HCT116 (cell line): Measurements from ENCODE around the gene CERS4. TPM values are rescaled to one million over a fixed set of nuclear protein-coding genes. Genes with fewer than 3 reads are reported as not detected.
"Not testable (repeated sequence)": the region's sequence is repeated elsewhere in the genome, so short reads cannot be mapped to it uniquely, and the experiment has no call there.

Source experiments
- ATAC-seq: fragments of 200-7000 bp; cut with Tn5 transposase; 2 replicates; pipeline ENCODE4 v1.9.1; 2020; ENCODE audit warnings: mild to moderate bottlenecking, moderate library complexity
- BruUV-seq: library from RNA; stranded (reverse); fragments of 400-500 nt; replicated peaks from 2 replicates; lab custom pipeline; 2021; lab: Mats Ljungman, UMichigan
- CTCF ChIA-PET: fragments of 300-600 bp; sonication (Branson Sonifier 250); formaldehyde crosslinking; loops from one replicate; lab custom pipeline; 2021; ENCODE audit warnings: antibody characterized with exemption; lab: Charles Lee
- POLR2A ChIA-PET: fragments of 300-600, 350-600 bp; sonication (Branson Sonifier 250); formaldehyde crosslinking; loops from one replicate; lab custom pipeline; 2021; ENCODE audit warnings: antibody characterized with exemption; lab: Charles Lee
- RAD21 ChIA-PET, 2 experiments: fragments of 300-600 bp; sonication (Branson Sonifier 250); formaldehyde crosslinking; loops; one replicate each; lab custom pipeline; 2023; ENCODE audit warnings: low total read pairs in 2 of 2; ENCODE audit not compliant: uncharacterized antibody in 2 of 2, unreplicated experiment in 2 of 2, low non-redundant PET in 1 of 2; lab: Charles Lee
- DNase-seq: peaks from one replicate; pipeline ENCODE4 v3.0.0-alpha.2; 2010; ENCODE audit warnings: low read depth, low spot score
- H2AFZ ChIP-seq: fragments of 200-600 bp; shearing (Covaris generic), sonication (generic); 2 replicates; pipeline ENCODE4 v1.6.1; 2017; ENCODE audit warnings: low read depth, mixed run types, mixed read lengths, antibody characterized with exemption, low read length; ENCODE audit not compliant: poor library complexity, severe bottlenecking
- H3K27ac ChIP-seq: 2 replicates; pipeline ENCODE4 v1.5.1; 2012; ENCODE audit warnings: low read depth, low read length
- H3K27me3 ChIP-seq: fragments of 200-600 bp; sonication (generic); 2 replicates; pipeline ENCODE4 v1.6.1; 2016; ENCODE audit warnings: mixed run types, low read length, mixed read lengths; ENCODE audit not compliant: insufficient read depth
- H3K36me3 ChIP-seq, 2 experiments: fragments of 200-500 bp in 1 of 2; fragments of 200-600 bp in 1 of 2; sonication (Bioruptor generic) in 1 of 2; sonication (generic) in 1 of 2; 2 replicates each; pipeline versions ENCODE4 v1.5.1 to v1.6.1; 2014 to 2016; ENCODE audit warnings: low read length in 2 of 2, inconsistent platforms in 1 of 2, mixed read lengths in 1 of 2, mixed run types in 1 of 2; ENCODE audit not compliant: insufficient read depth in 2 of 2, control insufficient read depth in 1 of 2
- H3K4me1 ChIP-seq, 2 experiments: fragments of 200-600 bp in 1 of 2; sonication (generic) in 1 of 2; 2 replicates each; pipeline versions ENCODE4 v1.5.1 to v1.6.1; 2012 to 2017; ENCODE audit warnings: low read length in 2 of 2, inconsistent platforms in 1 of 2, mild to moderate bottlenecking in 1 of 2, mixed read lengths in 1 of 2, mixed run types in 1 of 2, moderate library complexity in 1 of 2; ENCODE audit not compliant: insufficient read depth in 2 of 2, control insufficient read depth in 1 of 2
- H3K4me2 ChIP-seq: fragments of 200-600 bp; sonication (generic); 2 replicates; pipeline ENCODE4 v1.6.1; 2017; ENCODE audit warnings: mixed run types, low read length, mixed read lengths
- H3K4me3 ChIP-seq, 2 experiments: fragments of 200-600 bp in 1 of 2; sonication (generic) in 1 of 2; replicated peaks in 1 of 2; 2 replicates each; pipeline ENCODE4 v1.5.1; 2011 to 2016; ENCODE audit warnings: low read length in 2 of 2, control low read depth in 1 of 2, low read depth in 1 of 2, mild to moderate bottlenecking in 1 of 2, mixed read lengths in 1 of 2, mixed run types in 1 of 2
- H3K79me2 ChIP-seq: fragments of 200-600 bp; sonication (generic); 2 replicates; pipeline ENCODE4 v1.6.1; 2017; ENCODE audit warnings: mild to moderate bottlenecking, mixed run types, low read length, moderate library complexity, mixed read lengths; ENCODE audit not compliant: insufficient read depth
- H3K9ac ChIP-seq: fragments of 200-600 bp; sonication (generic); 2 replicates; pipeline ENCODE4 v1.6.1; 2016; ENCODE audit warnings: low read length, mixed read lengths
- H3K9me2 ChIP-seq: fragments of 200-600 bp; sonication (generic), shearing (Covaris generic); 2 replicates; pipeline ENCODE4 v1.6.1; 2017; ENCODE audit warnings: mixed run types, mild to moderate bottlenecking, moderate library complexity; ENCODE audit not compliant: insufficient read depth
- H3K9me3 ChIP-seq, 2 experiments: fragments of 200-500 bp in 1 of 2; fragments of 200-600 bp in 1 of 2; sonication (Bioruptor generic) in 1 of 2; sonication (generic) in 1 of 2; 2 replicates each; pipeline ENCODE4 v1.6.1; 2014 to 2017; ENCODE audit warnings: low read length in 2 of 2, mixed read lengths in 2 of 2, inconsistent platforms in 1 of 2, low read depth in 1 of 2, mild to moderate bottlenecking in 1 of 2, mixed run types in 1 of 2, moderate library complexity in 1 of 2; ENCODE audit not compliant: control insufficient read depth in 1 of 2, insufficient read depth in 1 of 2
- H4K20me1 ChIP-seq: fragments of 200-600 bp; sonication (generic), shearing (Covaris generic); 2 replicates; pipeline ENCODE4 v1.6.1; 2017; ENCODE audit warnings: mixed run types, mild to moderate bottlenecking, moderate library complexity; ENCODE audit not compliant: insufficient read depth
- CTCF ChIP-seq, 3 experiments: fragments of 200-600 bp in 1 of 3; sonication (generic) in 1 of 3; IDR thresholded peaks in 2 of 3; conservative IDR thresholded peaks in 1 of 3; 2 replicates each; pipeline ENCODE4 v1.5.1; 2012 to 2017; ENCODE audit warnings: low read depth in 2 of 3, low read length in 2 of 3, antibody characterized with exemption in 1 of 3, borderline replicate concordance in 1 of 3, control low read depth in 1 of 3, mild to moderate bottlenecking in 1 of 3, mixed read lengths in 1 of 3, mixed run types in 1 of 3, moderate library complexity in 1 of 3; ENCODE audit not compliant: insufficient read depth in 1 of 3
- EGR1 ChIP-seq: IDR thresholded peaks from 2 replicates; pipeline ENCODE4 v1.6.1; 2012; ENCODE audit warnings: low read depth
- ZFX ChIP-seq: fragments of 450-650 bp; IDR thresholded peaks from 2 replicates; pipeline ENCODE4 v1.6.1; 2017
- ZNF274 ChIP-seq: fragments of 200-500 bp; sonication (Bioruptor generic); IDR thresholded peaks from 2 replicates; pipeline ENCODE4 v1.6.1; 2014; ENCODE audit warnings: mild to moderate bottlenecking, low read depth, low read length, inconsistent platforms
- intact Hi-C: fragments of 100-400 bp; cut with micrococcal nuclease; formaldehyde crosslinking; loops from 2 replicates; pipeline ENCODE4 v1.10.0; 2022
- total RNA-seq: library from RNA; stranded (reverse); gene quantifications from one replicate; pipeline ENCODE4 v1.2.1, GENCODE V29; 2021; ENCODE audit not compliant: unreplicated experiment
- TF ChIP-seq, protein P1 (sequence below): IDR thresholded peaks from 2 replicates; pipeline ENCODE4 v1.6.1; 2012

CERS4 gene
- total RNA-seq, 1 experiment from 2014 or later: 26.0 TPM

DNA sequence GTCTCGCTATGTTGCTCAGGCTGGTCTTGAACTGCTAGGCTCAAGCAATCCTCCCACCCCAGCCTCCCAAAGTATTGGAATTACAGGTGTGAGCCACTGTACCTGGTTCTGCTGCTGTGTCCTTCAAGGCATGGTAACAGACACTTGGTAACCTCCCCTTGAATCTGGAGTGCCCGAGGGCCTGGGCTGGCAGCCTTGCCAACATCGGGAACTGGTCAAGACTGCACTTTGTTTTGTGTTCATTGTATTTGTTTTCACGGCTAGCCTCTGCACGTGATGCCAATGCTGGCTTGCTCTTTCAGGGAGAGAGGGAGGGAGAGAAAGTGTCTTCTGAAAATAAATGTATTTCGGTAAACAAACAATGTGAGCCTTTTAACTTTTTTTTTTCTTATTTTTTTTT, 12.0 kb downstream of the CERS4 start:
- H3K4me1 ChIP-seq: peaks cover 8 to 11% of the 10 kb centered on the region in 2 experiments; a peak in 2 of 4 replicates
- TF ChIP-seq, protein P1, sequence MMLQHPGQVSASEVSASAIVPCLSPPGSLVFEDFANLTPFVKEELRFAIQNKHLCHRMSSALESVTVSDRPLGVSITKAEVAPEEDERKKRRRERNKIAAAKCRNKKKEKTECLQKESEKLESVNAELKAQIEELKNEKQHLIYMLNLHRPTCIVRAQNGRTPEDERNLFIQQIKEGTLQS: no peak
- TF ChIP-seq ZFX (no peak), EGR1 (no peak), ZNF274 (no peak), CTCF (IDR thresholded peaks at IDR 0.05 in 2 of 3, conservative IDR thresholded peaks at IDR 0.05 in 1 of 3; ENCODE audit: borderline replicate concordance in 1 of 3, insufficient read depth in 1 of 3, low read depth in 2 of 3, low read length in 2 of 3) (no peak)
- no peak overlapping the region for H3K9ac ChIP-seq
- DNase-seq (no peak), ATAC-seq (no peak)
- no peak overlapping the region for H2AFZ ChIP-seq
- H3K36me3 ChIP-seq: no peaks in the 10 kb centered on the region
- no peaks in the 10 kb centered on the region for H4K20me1 ChIP-seq
- no peaks in the 10 kb centered on the region for H3K9me2 ChIP-seq
- H3K9me3 ChIP-seq: no peaks in the 10 kb centered on the region
- BruUV-seq: no TSS peak
- no peak overlapping the region for H3K4me2 ChIP-seq
- H3K27ac ChIP-seq: no peak overlapping the region
- H3K4me3 ChIP-seq: no peak overlapping the region
- intact Hi-C loops: no loop called here
- ChIA-PET CTCF (interaction anchor here (0.7 kb wide), 1 partner anchor 11 kb away, joined by 3 read pairs; no protein-coding TSS in a partner anchor), RAD21 (no interaction called here), POLR2A (no interaction called here)
- H3K79me2 ChIP-seq: no peaks in the 10 kb centered on the region
- no peaks in the 10 kb centered on the region for H3K27me3 ChIP-seq

DNA sequence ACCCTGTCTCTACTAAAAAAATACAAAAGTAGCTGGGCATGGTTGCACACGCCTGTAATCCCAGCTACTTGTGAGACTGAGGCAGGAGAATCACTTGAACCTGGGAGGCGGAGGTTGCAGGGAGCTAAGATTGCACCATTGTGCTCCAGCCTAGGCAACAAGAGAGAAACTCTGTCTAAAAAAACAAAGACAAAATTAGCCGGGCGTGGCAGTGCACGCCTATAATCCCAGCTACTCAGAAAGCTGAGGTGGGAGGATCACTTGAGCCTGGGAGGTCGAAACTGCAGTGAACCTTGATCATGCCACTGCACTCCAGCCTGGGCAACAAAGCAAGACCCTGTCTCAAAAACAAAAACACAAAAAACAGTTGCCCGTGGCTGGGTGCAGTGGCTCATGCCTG, 14.3 kb downstream of the CERS4 start:
- ATAC-seq, H3K9me2 ChIP-seq, H3K27me3 ChIP-seq, H4K20me1 ChIP-seq, H3K4me2 ChIP-seq, BruUV-seq, H2AFZ ChIP-seq, H3K9ac ChIP-seq, CTCF ChIA-PET, H3K9me3 ChIP-seq, RAD21 ChIA-PET, H3K4me3 ChIP-seq, DNase-seq, H3K79me2 ChIP-seq, H3K27ac ChIP-seq, H3K36me3 ChIP-seq, intact Hi-C loops, POLR2A ChIA-PET: not testable (repeated sequence)
- peaks cover 8 to 17% of the 10 kb centered on the region in 2 experiments; a peak in 3 of 4 replicates for H3K4me1 ChIP-seq
